ENCODE data around the gene LMX1A. TPM values are rescaled to one million over a fixed set of nuclear protein-coding genes. Genes with fewer than 3 reads are reported as not detected.

Gene LMX1A
- total and polyA plus RNA-seq, 12 donors = 0.08 TPM; not detected in 11

DNA sequence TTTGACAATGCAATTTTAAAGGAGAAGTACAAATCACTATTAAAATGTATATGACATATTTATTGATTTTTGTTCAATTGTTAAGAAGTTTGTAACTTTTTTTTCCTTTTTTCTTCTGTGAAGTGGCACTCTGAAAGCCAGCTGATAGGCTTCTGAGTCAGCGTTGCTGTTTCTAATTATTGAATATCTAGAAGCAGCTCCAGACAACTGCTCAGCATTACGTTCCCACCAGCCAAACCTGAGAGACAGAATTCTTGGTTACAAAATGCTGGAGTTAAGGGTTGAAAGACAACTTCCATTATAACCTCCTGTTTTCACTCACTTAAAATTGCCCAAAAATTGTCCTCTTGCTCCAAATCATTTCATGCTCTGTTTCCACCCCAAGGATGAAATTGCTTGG is 31.4 kb upstream of the LMX1A start:
- 61 to 69% (median 66%) methylated on average over 2 of the region's 2 CpGs for WGBS, 4 donors
- intact Hi-C loops (cut with DNase I) = no loop called here

DNA sequence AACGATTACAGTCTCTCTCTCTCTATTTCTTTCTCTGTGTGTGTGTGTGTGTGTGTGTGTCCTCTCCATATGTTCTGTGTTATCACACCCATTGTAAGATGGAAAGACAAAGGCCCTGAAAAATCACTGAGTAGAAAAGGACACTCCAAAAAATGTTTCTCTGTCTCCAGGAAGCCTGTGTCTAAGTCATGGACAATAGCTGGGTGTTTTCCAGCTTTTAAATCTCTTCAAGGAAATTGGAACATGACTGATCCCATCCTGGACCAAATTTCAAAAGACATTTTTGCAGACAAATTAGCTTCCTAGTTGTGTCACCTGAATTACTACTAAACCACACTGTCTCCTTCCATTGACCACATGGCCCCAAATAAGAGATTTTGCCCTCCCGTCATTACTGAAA is 31.0 kb upstream of the LMX1A start:
- 69 to 78% (median 73%) methylated on average over 2 of the region's 2 CpGs for WGBS, 4 donors
- no peaks in the 10 kb centered on the region for H3K36me3 ChIP-seq (replicated peaks in 1 of 2)
- H3K27ac ChIP-seq = no peak overlapping the region
- DNase-seq = no peak
- H3K9me3 ChIP-seq (replicated peaks in 1 of 3) = no peaks in the 10 kb centered on the region
- no peak overlapping the region for H3K4me3 ChIP-seq
- no peaks in the 10 kb centered on the region for H3K4me1 ChIP-seq (replicated peaks in 1 of 2)
- TF ChIP-seq, protein P1, sequence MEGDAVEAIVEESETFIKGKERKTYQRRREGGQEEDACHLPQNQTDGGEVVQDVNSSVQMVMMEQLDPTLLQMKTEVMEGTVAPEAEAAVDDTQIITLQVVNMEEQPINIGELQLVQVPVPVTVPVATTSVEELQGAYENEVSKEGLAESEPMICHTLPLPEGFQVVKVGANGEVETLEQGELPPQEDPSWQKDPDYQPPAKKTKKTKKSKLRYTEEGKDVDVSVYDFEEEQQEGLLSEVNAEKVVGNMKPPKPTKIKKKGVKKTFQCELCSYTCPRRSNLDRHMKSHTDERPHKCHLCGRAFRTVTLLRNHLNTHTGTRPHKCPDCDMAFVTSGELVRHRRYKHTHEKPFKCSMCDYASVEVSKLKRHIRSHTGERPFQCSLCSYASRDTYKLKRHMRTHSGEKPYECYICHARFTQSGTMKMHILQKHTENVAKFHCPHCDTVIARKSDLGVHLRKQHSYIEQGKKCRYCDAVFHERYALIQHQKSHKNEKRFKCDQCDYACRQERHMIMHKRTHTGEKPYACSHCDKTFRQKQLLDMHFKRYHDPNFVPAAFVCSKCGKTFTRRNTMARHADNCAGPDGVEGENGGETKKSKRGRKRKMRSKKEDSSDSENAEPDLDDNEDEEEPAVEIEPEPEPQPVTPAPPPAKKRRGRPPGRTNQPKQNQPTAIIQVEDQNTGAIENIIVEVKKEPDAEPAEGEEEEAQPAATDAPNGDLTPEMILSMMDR (IDR thresholded peaks at IDR 0.05) = no peak
- TF ChIP-seq POLR2A (IDR thresholded peaks at IDR 0.05) = no peak
- H3K27me3 ChIP-seq = peaks cover 9% of the 10 kb centered on the region
- intact Hi-C loops (cut with DNase I) = no loop called here

More for the DNA sequence above, 31.4 kb upstream of the LMX1A start:
- Histone ChIP-seq H3K27me3 (peaks cover 9% of the 10 kb centered on the region), H3K9me3 (replicated peaks in 1 of 3) (no peaks in the 10 kb centered on the region), H3K27ac (no peak overlapping the region), H3K36me3 (replicated peaks in 1 of 2) (no peaks in the 10 kb centered on the region), H3K4me1 (replicated peaks in 1 of 2) (peaks cover 0 to under 1% of the 10 kb centered on the region in 2 donors), H3K4me3 (no peak overlapping the region)
- TF ChIP-seq, protein P1 (IDR thresholded peaks at IDR 0.05) = no peak
- TF ChIP-seq POLR2A (IDR thresholded peaks at IDR 0.05) = no peak
- no peak for DNase-seq

DNA sequence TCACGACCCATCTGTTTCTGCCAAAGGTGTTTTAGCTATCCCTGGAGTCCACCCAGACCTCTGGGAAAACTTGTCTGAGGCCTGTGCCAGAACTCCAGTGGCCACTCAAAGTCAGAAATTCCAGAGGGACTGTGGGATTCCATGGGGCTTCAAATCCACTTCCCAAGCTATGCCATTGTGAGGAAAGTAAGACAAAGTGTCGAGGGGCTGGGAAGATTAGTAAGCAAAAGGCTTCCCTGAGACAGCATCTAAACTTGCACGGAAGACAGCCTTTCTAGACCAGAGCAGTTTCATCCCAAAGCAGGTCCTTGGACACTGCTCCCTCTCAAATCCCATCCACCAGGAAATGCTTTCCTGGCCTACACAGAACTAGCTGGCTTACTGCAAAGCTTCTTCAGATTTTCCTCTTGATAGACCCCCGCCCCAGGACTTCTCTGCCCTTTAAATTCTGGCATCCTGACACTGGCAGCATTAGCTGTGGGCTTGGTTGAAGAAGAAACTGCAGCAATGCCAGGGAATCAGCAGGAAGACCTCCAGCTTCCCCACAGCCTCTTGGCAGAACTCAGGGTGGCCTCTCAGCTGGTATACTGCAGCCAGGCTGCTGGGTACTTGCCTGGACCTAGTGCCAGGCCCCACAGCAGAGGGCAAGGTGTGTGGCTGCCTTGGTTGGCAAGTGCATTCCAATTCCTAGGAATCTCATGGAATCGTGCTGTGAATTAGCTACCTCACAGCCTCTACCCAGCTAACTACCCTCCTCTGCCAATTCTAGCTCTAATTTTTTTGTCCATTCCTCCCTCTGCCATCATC is 27.3 kb upstream of the LMX1A start:
- DNase-seq = no peak
- Histone ChIP-seq H3K4me3 (no peak overlapping the region), H3K27me3 (no peaks in the 10 kb centered on the region), H3K4me1 (replicated peaks in 1 of 2) (no peaks in the 10 kb centered on the region), H3K36me3 (replicated peaks in 1 of 2) (no peaks in the 10 kb centered on the region), H3K9me3 (replicated peaks in 1 of 3) (no peaks in the 10 kb centered on the region), H3K27ac (no peak overlapping the region)
- intact Hi-C loops (cut with DNase I) = no loop called here
- no peak for TF ChIP-seq POLR2A (IDR thresholded peaks at IDR 0.05)
- TF ChIP-seq, protein P1 (IDR thresholded peaks at IDR 0.05) = no peak
- 61 to 80% (median 72%) methylated on average over 5 of the region's 5 CpGs for WGBS, 4 donors

DNA sequence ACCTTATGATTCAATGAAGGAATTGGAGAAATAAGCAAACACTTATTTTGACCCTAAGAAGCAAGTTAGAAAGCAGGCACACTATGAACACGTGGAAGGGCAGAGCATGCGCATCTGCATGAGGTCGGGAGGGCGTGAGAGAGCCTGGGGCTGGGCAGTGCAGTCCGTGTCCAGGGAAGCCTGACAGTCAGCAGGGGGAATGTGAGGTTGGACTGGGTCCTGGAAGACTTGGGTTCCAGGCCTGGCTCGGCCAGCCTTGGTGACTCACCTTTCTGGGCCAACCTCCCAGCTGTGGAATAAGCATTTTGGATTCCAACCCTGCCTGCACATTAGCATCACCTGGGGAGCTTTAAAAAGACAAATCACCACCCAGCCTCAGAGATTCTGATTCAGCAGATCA is 26.6 kb upstream of the LMX1A start:
- no peak overlapping the region for H3K27ac ChIP-seq
- no peaks in the 10 kb centered on the region for H3K27me3 ChIP-seq
- peak; percentile 38 to 75 (median 64) for DNase-seq
- no peak for TF ChIP-seq POLR2A (IDR thresholded peaks at IDR 0.05)
- TF ChIP-seq, protein P1 (IDR thresholded peaks at IDR 0.05) = no peak
- no peaks in the 10 kb centered on the region for H3K36me3 ChIP-seq (replicated peaks in 1 of 2)
- H3K9me3 ChIP-seq (replicated peaks in 1 of 3) = no peaks in the 10 kb centered on the region
- WGBS, 4 donors = 39 to 63% (median 53%) methylated on average over 6 of the region's 6 CpGs
- H3K4me3 ChIP-seq = no peak overlapping the region
- intact Hi-C loops (cut with DNase I) = no loop called here
- no peaks in the 10 kb centered on the region for H3K4me1 ChIP-seq (replicated peaks in 1 of 2)

Measured in adrenal gland (tissue), 12 donors.